Lung (tissue), 12 donors: Measurements from ENCODE around the gene CDC42. TPM values are rescaled to one million over a fixed set of nuclear protein-coding genes. Genes with fewer than 3 reads are reported as not detected.
"Not testable (repeated sequence)": the region's sequence is repeated elsewhere in the genome, so short reads cannot be mapped to it uniquely, and the experiment has no call there.

ENCODE experiments used
- ATAC-seq: fragments of 200-7000 bp; cut with Tn5 transposase; one replicate; pipeline ENCODE4 v1.9.1; 2020; ENCODE audit warnings: moderate number of reproducible peaks; ENCODE audit not compliant: insufficient read depth, low FRiP score
- DNase-seq, 3 donors: peaks; one replicate each; pipeline ENCODE4 v3.0.0-alpha.2; 2013 to 2017
- H3K27ac ChIP-seq, 2 donors: one replicate each; pipeline ENCODE4 v1.5.1; 2013; ENCODE audit warnings: mild to moderate bottlenecking in 2 of 2, moderate library complexity in 2 of 2, control low read depth in 1 of 2, inconsistent platforms in 1 of 2, low read depth in 1 of 2, low read length in 1 of 2
- H3K27me3 ChIP-seq, 3 donors: one replicate each; pipeline ENCODE4 v1.5.1; 2013; ENCODE audit warnings: low read length in 2 of 3; ENCODE audit not compliant: control insufficient read depth in 3 of 3, insufficient read depth in 3 of 3
- H3K36me3 ChIP-seq, 4 donors: one replicate each; pipeline ENCODE4 v1.5.1; 2013; ENCODE audit warnings: low read length in 4 of 4, mild to moderate bottlenecking in 1 of 4, moderate library complexity in 1 of 4; ENCODE audit not compliant: control insufficient read depth in 4 of 4, insufficient read depth in 4 of 4
- H3K4me1 ChIP-seq, 5 donors: one replicate each; pipeline ENCODE4 v1.5.1; 2013; ENCODE audit warnings: low read length in 5 of 5, mild to moderate bottlenecking in 2 of 5, moderate library complexity in 1 of 5; ENCODE audit not compliant: control insufficient read depth in 5 of 5, insufficient read depth in 5 of 5
- H3K4me3 ChIP-seq: one replicate; pipeline ENCODE4 v1.5.1; 2013; ENCODE audit warnings: mild to moderate bottlenecking, control low read depth, moderate library complexity
- H3K9ac ChIP-seq, 2 donors: one replicate each; pipeline ENCODE4 v1.5.1; 2013; ENCODE audit warnings: low read length in 2 of 2, control low read depth in 1 of 2; ENCODE audit not compliant: insufficient read depth in 1 of 2
- H3K9me3 ChIP-seq, 4 donors: one replicate each; pipeline ENCODE4 v1.5.1; 2013; ENCODE audit warnings: low read length in 3 of 4, mild to moderate bottlenecking in 1 of 4, moderate library complexity in 1 of 4; ENCODE audit not compliant: control insufficient read depth in 4 of 4, insufficient read depth in 3 of 4
- WGBS, 2 donors: extraction: QIAGEN DNeasy Blood & Tissue Kit; methylation state at CpG; one replicate each; pipeline ENCODE4 v1.1.7; 2013; 5-methylcytosine and 5-hydroxymethylcytosine counted together
- polyA plus RNA-seq, 2 donors: library from polyadenylated mRNA; stranded (reverse); fragments of 200-250 nt; gene quantifications; one replicate each; pipeline ENCODE4 v1.2.1, GENCODE V29; 2013
- total RNA-seq, 2 donors: library from RNA; depleted of rRNA in 1 of 2; stranded (reverse); fragments of >200 nt in 1 of 2; gene quantifications; one replicate each; pipeline ENCODE4 v1.2.1, GENCODE V29; 2014 to 2021
- TF ChIP-seq, protein P1 (sequence below): IDR thresholded peaks from 2 replicates; pipeline ENCODE4 v1.5.1; 2012; ENCODE audit warnings: mild to moderate bottlenecking; ENCODE audit errors: control extremely low read depth, extremely low read depth
- donor health status: control.
- donor health status: control.
- donor health status: Bipolar disorder and iron deficiency.
- donor health status: healthy.
- donor health status: DM: yes; HTN: yes; CAD: no.

The CDC42 gene
- total and polyA plus RNA-seq, 4 donors = 137 to 231 (median 219) TPM

DNA sequence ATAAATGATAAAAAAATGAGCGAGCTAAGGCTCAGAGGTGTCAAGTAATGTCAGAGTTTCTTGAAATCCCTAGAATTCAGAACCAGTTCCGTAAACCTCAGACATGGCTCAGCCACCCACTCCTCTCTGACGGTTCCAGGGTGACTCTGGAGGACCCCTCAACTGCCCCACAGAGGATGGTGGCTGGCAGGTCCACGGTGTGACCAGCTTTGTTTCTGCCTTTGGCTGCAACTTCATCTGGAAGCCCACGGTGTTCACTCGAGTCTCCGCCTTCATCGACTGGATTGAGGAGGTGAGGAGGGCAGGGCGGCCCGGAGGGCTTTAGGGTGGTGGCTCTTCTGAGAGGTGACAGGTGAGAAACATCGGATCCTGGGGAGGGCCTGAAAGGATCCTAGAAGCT, 42.9 kb upstream of the CDC42 start:
- not testable (repeated sequence) for H3K4me3 ChIP-seq, H3K27ac ChIP-seq, H3K9ac ChIP-seq, H3K9me3 ChIP-seq, H3K27me3 ChIP-seq, ATAC-seq, H3K36me3 ChIP-seq, H3K4me1 ChIP-seq, DNase-seq
- 82 to 92% methylated on average over 9 to 10 of the region's 11 CpGs for WGBS, 2 donors

DNA sequence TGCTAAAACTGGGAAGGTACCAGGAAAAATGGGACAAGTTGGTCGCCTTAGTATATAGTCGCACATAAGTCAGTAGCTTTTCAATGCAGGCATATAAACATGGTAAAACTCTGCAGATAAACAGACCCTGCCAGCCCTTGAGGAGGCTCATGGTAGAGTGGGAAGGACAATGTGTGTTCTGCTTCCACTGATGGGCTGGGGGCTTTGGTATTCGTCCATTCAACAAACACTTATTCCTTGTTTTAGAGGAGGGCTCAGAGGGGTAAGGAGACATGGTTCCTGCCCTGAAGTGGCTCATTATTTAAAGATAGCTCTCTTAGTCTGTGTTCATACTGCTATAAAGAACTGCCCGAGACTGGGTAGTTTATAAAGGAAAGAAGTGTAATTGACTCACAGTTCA, 39.8 kb upstream of the CDC42 start:
- ATAC-seq, H3K4me3 ChIP-seq, H3K4me1 ChIP-seq, H3K9ac ChIP-seq, DNase-seq, H3K27me3 ChIP-seq, H3K27ac ChIP-seq, H3K9me3 ChIP-seq, H3K36me3 ChIP-seq: not testable (repeated sequence)
- 71 to 73% methylated on average over 3 to 4 of the region's 4 CpGs for WGBS, 2 donors

DNA sequence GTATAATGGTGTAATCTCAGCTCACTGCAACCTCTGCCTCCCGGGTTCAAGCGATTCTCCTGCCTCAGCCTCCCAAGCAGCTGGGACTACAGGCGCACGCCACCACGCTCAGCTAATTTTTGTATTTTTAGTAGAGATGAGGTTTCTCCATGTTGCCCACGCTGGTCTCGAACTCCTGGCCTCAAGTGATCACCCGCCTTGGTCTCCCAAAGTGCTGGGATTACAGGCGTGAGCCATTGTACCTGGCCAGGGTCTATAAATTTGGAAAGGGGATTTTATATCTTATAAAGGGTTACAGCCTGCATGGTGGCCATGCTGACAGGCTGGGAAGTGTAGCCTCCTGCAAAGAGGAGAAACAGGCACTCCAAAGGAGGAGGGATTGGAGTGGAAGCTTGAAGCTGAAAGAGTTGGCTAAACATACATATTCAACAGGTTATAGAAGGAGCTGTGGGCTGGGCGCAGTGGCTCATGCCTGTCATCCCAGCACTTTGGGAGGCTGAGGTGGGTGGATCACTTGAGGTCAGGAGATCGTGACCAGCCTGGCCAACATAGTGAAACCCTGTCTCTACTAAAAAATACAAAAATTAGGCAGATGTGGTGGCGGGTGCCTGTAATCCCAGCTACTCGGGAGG, 37.8 kb upstream of the CDC42 start:
- H3K9ac ChIP-seq, ATAC-seq, H3K9me3 ChIP-seq, DNase-seq, H3K4me3 ChIP-seq, H3K27me3 ChIP-seq, H3K4me1 ChIP-seq, H3K27ac ChIP-seq, H3K36me3 ChIP-seq: not testable (repeated sequence)
- WGBS, 2 donors = 92 to 93% methylated on average over 13 of the region's 13 CpGs

DNA sequence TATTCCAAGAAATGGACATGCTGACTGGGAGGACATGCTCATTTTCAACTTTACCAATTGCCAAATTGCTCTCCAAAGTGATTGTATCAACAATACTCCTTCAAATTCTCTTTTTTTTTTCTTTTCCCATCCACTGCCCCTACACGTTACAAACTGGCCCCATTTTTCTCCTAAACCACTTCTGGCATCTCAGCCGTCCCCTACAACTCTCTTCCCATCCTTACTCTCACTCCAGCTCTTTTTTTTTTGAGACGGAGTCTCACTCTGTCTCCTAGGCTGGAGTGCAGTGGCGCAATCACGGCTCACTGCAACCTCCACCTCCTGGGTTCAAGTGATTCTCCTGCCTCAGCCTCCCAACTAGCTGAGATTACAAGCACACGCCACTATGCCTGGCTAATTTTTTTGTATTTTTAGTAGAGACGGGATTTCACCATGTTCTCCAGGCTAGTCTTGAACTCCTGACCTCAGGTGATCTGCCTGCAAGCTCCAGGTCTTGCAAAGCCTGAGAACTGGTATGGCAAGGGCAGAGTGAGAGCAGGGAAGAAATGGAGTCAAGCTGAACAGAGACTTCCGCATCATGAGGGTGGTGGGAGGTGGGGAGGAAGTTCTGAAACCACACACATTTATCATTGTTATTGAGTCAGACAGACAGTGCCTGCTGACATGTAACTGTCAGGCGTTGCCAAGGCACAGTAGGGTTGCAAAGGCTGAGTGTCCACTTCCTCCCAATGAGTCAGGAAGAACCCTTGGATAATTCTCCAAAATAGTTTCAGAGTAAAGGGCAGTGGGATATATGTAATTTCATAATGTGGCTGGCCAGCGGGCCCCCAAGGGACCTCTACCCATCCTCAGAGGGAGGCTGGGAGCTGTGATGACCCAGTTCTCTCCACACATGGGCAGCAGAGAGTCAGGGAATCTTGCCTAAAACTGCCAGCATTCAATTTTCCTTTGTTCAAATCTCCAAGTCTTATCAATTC, 33.6 kb upstream of the CDC42 start:
- Histone ChIP-seq H3K36me3 (no peaks in the 10 kb centered on the region), H3K27me3 (no peaks in the 10 kb centered on the region), H3K9ac (no peak overlapping the region), H3K9me3 (no peaks in the 10 kb centered on the region), H3K27ac (peak overlapping the region in 1 of 2 donors; percentile 51), H3K4me3 (no peak overlapping the region), H3K4me1 (peaks cover 0 to 1% (median 0%) of the 10 kb centered on the region in 5 donors)
- TF ChIP-seq, protein P1, sequence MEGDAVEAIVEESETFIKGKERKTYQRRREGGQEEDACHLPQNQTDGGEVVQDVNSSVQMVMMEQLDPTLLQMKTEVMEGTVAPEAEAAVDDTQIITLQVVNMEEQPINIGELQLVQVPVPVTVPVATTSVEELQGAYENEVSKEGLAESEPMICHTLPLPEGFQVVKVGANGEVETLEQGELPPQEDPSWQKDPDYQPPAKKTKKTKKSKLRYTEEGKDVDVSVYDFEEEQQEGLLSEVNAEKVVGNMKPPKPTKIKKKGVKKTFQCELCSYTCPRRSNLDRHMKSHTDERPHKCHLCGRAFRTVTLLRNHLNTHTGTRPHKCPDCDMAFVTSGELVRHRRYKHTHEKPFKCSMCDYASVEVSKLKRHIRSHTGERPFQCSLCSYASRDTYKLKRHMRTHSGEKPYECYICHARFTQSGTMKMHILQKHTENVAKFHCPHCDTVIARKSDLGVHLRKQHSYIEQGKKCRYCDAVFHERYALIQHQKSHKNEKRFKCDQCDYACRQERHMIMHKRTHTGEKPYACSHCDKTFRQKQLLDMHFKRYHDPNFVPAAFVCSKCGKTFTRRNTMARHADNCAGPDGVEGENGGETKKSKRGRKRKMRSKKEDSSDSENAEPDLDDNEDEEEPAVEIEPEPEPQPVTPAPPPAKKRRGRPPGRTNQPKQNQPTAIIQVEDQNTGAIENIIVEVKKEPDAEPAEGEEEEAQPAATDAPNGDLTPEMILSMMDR = no peak
- DNase-seq (peak in 1 of 3 donors; percentile 18), ATAC-seq (peak; percentile 75)
- WGBS, 2 donors = 36 to 50% methylated on average over 10 of the region's 10 CpGs

DNA sequence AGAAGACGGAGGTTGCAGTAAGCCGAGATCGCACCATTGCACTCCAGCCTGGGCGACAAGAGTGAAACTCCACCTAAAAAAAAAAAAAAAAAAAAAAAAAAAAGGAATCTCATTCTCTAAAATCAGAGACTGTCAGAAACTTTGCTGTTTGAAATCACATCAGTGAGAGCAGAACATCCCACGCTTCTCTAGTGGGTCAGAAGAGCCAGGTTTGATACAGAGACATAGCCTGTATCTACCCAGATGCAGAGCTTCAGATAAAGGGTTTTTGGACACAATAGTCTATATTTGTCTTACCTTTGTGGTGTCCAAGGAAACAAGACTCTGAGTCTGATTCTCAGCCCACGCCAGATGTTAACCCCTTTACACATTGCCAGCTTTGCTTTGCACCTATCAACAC, 31.4 kb upstream of the CDC42 start:
- WGBS, 2 donors = 86 to 97% methylated on average over 6 of the region's 6 CpGs
- TF ChIP-seq, protein P1 = no peak
- no peaks in the 10 kb centered on the region for H3K27me3 ChIP-seq
- H3K9ac ChIP-seq = no peak overlapping the region
- H3K4me3 ChIP-seq = no peak overlapping the region
- DNase-seq (no peak), ATAC-seq (no peak)
- no peaks in the 10 kb centered on the region for H3K9me3 ChIP-seq
- H3K4me1 ChIP-seq = peaks cover 0 to 13% (median 3%) of the 10 kb centered on the region in 5 donors
- peaks cover 0 to 3% (median 0%) of the 10 kb centered on the region in 4 donors for H3K36me3 ChIP-seq
- no peak overlapping the region for H3K27ac ChIP-seq
